Fibroblast of peridontal ligament (primary cell): ENCODE results near the gene SUMO2.

Experiments
- DNase-seq: peaks from one replicate; pipeline ENCODE4 v3.0.0-alpha.2; 2010; ENCODE audit errors: extremely low read depth

SUMO2 gene

GRCh38 chr17:75124041-75124818 is 58.5 kb downstream of the SUMO2 start:
- no peak for DNase-seq

GRCh38 chr17:75118307-75118706 is 64.5 kb downstream of the SUMO2 start:
- no peak for DNase-seq

GRCh38 chr17:75116737-75117136 is 66.0 kb downstream of the SUMO2 start:
- no peak for DNase-seq
